HG02970 (cell line): Measurements from ENCODE around the gene ZNF423.

Source experiments
- ATAC-seq: cut with Tn5 transposase; IDR thresholded peaks from one replicate; pipeline ENCODE4 v1.9.1; 2021; ENCODE audit warnings: mild to moderate bottlenecking, moderate library complexity, moderate number of reproducible peaks; ENCODE audit not compliant: unreplicated experiment, low FRiP score

Gene ZNF423

GRCh38 chr16:49491771-49492761 is 363.8 kb downstream of the ZNF423 start:
- no peak for ATAC-seq

- no peak for ATAC-seq
Measured at GRCh38 chr16:49491106-49491670, 364.7 kb downstream of the ZNF423 start.

GRCh38 chr16:49490321-49490705 is 365.6 kb downstream of the ZNF423 start:
- no peak for ATAC-seq

GRCh38 chr16:49489686-49490320 is 366.1 kb downstream of the ZNF423 start:
- ATAC-seq = no peak

GRCh38 chr16:49488740-49489525 is 367.0 kb downstream of the ZNF423 start:
- ATAC-seq = no peak

- no peak for ATAC-seq
Measured at GRCh38 chr16:49488336-49488735, 367.6 kb downstream of the ZNF423 start.

- ATAC-seq = no peak
Measured at GRCh38 chr16:49487746-49488145, 368.2 kb downstream of the ZNF423 start.

GRCh38 chr16:49486400-49486799 is 369.5 kb downstream of the ZNF423 start:
- ATAC-seq = no peak

- no peak for ATAC-seq
Measured at GRCh38 chr16:49485663-49486062, 370.2 kb downstream of the ZNF423 start.

GRCh38 chr16:49484936-49485335 is 371.0 kb downstream of the ZNF423 start:
- no peak for ATAC-seq

- no peak for ATAC-seq
Measured at GRCh38 chr16:49484451-49484849, 371.5 kb downstream of the ZNF423 start.

GRCh38 chr16:49483651-49484450 is 372.1 kb downstream of the ZNF423 start:
- no peak for ATAC-seq

GRCh38 chr16:49483251-49483650 is 372.7 kb downstream of the ZNF423 start:
- ATAC-seq = no peak

GRCh38 chr16:49482690-49483089 is 373.2 kb downstream of the ZNF423 start:
- ATAC-seq = no peak

GRCh38 chr16:49478616-49479015 is 377.3 kb downstream of the ZNF423 start:
- no peak for ATAC-seq

- no peak for ATAC-seq
Measured at GRCh38 chr16:49478107-49478506, 377.8 kb downstream of the ZNF423 start.

GRCh38 chr16:49477250-49477895 is 378.5 kb downstream of the ZNF423 start:
- no peak for ATAC-seq

- ATAC-seq = no peak
Measured at GRCh38 chr16:49474741-49475140, 381.2 kb downstream of the ZNF423 start.

GRCh38 chr16:49473773-49474172 is 382.1 kb downstream of the ZNF423 start:
- ATAC-seq = no peak
